Motor neuron (in vitro differentiated cells): Measurements from ENCODE around the gene PRX. TPM values are rescaled to one million over a fixed set of nuclear protein-coding genes. Genes with fewer than 3 reads are reported as not detected.

Experiments used
- ATAC-seq, 8 experiments: fragments of 200-7000 bp; cut with Tn5 transposase; replicated peaks in 6 of 8; 2 replicates each; pipeline ENCODE4 v1.8.0; 2021; ENCODE audit warnings: mild to moderate bottlenecking in 8 of 8, moderate library complexity in 8 of 8
- H3K27ac ChIP-seq, 2 donors: fragments of 250-450 bp; sonication (Bioruptor Pico); 2 replicates each; pipeline ENCODE4 v1.9.0; 2021; ENCODE audit warnings: antibody characterized with exemption in 2 of 2, mild to moderate bottlenecking in 2 of 2, moderate library complexity in 1 of 2
- H3K4me1 ChIP-seq, 2 donors: fragments of 250-450 bp; sonication (Bioruptor Pico); replicated peaks in 1 of 2; 2 replicates each; pipeline ENCODE4 v1.6.1; 2021; ENCODE audit warnings: antibody characterized with exemption in 2 of 2, mild to moderate bottlenecking in 2 of 2, moderate library complexity in 1 of 2
- H3K4me3 ChIP-seq, 5 donors: fragments of 250-450 bp; sonication (Bioruptor Pico); 2 replicates each; pipeline ENCODE4 v1.9.0; 2021; ENCODE audit warnings: antibody characterized with exemption in 5 of 5, mild to moderate bottlenecking in 5 of 5, moderate library complexity in 4 of 5
- WGBS, 10 experiments: fragments of 450-650 bp; shearing (Covaris generic); methylation state at CpG; one replicate each; pipeline ENCODE4 v1.0.0; 2022; 5-methylcytosine and 5-hydroxymethylcytosine counted together
- in situ Hi-C, 9 experiments: fragments of 400-800 bp; cut with MboI; loops; one replicate each; pipeline ENCODE4 v1.15.0; 2021; ENCODE audit warnings: low sequenced_read_pairs in 9 of 9, low pct_unique_long_range_greater_than_20kb in 2 of 9; ENCODE audit not compliant: unreplicated experiment in 9 of 9
- total RNA-seq, 8 experiments: library from RNA; unstranded; fragments of 300-600 nt; gene quantifications; 2 replicates each; pipeline versions ENCODE4 v1.2.3 to v1.2.4, GENCODE V29; 2022

The PRX gene
- total RNA-seq, 8 experiments from 2014 or later = 0.71 to 4.1 (median 1.3) TPM

DNA sequence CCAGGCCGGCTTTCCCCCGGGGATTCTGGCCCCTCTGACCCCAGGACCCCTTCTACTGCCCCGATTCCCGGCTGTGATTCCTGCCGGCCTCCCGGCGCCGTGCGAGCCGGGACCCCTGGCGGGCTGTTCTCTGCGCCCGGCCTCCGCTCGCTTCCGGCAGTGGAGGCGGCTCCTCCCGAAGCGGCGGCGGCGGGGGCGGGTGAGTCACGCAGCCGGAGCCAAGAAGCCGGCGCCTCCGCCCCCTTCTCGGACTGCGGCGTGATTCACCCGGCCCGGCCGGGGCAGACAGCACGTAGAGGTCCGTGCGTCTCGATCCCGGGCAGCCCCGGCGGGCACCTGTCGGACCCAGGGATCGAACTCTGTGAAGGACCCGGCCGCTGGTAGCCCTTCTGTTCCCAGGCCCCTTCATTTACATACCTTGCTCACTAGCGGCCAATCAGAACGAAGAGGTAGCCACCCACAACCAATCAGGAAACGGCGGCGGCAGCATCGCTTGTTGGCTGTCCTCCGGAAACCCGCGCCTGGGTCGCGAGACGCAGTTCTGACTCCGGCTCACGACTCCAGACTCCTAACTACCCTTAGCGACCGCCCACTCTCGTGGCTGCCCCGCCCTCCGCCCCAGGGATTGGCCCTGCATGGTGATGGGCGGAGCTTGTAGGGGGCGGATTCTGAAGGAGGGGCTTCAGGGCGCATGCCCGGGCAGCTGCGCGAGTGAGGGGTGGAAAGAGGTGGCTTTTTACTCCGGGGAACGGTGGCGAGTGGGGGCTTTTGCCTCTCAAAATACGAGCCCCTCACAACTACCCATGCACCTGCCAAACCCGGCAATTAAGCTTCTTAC is 12.5 kb upstream of the PRX start, which contains the start of gene SERTAD1:
Gene SERTAD1, minus strand, starts transcription at position 543 of the 838 bp plus-strand sequence. CDS start 2,446 bp downstream, outside the sequence.
- H3K4me3 ChIP-seq = peak within 1 kb of the TSS; percentile 55 to 84 (median 63)
- ATAC-seq = peak; percentile 73 to 92 (median 86)
- H3K27ac ChIP-seq = peak within 1 kb of the TSS; percentile 82 to 87
- 0 to 2% (median 0%) methylated on average over 1 to 22 of the region's 75 CpGs; no CpG with 5 or more reads in 5 of the 10 experiments for WGBS, 10 experiments
- H3K4me1 ChIP-seq = peaks cover 4 to 8% of the 10 kb centered on the region in 2 donors
- in situ Hi-C loops = no loop called here

DNA sequence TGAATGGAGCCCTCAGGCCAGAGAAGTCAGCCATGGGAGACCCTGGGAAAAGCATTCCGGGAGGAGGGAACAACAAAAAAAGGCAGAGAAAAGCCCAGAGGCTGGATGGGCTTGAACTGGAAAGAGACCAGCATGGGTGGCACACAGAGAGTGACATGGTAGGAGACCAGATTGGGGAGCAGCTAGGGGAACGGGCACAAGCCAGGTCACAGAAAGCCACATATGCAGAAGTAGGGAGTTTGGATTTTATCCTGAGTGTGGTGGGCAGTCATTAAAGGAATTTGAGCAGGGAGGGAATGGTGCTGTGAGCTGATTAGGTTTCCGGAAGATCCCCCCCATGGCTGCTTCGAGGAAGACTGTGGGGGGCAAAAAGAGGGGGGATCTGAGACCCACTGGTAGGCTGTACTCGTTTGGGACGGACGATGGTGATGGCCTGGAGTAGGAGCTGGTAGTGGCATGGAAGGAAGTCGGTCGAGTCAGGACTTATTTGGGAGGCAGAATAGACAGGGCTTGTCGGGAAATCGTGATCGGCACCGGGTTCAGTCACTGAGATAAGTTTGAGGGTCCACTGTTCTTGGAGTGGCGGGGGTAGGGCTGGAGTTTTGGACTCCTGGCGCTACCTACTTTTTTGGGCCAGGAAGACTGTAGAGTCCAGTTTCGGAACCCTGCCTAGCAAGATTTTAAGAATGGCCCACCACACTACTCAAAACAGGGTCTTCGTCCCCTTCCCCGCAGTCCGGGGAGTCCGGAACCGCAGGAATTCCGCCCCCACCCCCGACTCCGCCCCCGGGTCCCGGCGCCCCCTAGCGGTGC is 11.7 kb upstream of the PRX start:
- ATAC-seq = no peak
- in situ Hi-C loops = no loop called here
- peaks cover 4 to 8% of the 10 kb centered on the region in 2 donors for H3K4me1 ChIP-seq
- peak overlapping the region; percentile 55 to 84 (median 63) for H3K4me3 ChIP-seq
- 0 to 17% (median 0%) methylated on average over 1 to 6 of the region's 28 CpGs for WGBS, 10 experiments
- peak overlapping the region; percentile 82 to 87 for H3K27ac ChIP-seq

DNA sequence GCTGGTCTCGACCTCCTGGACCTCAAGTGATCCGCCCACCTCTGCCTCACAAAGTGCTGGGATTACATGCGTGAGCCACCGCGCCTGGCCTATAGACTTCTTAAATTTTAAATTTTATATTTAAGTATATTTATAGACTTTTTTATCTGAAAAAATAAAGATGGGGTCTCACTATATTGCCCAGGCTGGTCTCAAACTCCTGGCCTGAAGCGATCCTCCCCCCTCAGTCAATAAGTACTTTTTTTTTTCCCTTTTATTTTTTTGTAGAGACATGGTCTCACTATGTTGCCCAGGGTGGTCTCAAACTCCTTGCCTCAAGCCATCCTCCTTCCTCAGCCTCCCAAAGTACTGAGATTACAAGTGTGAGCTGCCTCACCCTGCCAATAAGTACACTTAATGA is 10.8 kb upstream of the PRX start:
- H3K4me3 ChIP-seq = no peak overlapping the region
- H3K27ac ChIP-seq = no peak overlapping the region
- H3K4me1 ChIP-seq = peaks cover 4 to 8% of the 10 kb centered on the region in 2 donors
- ATAC-seq = no peak
- in situ Hi-C loops = no loop called here
- WGBS, 10 experiments = 60 to 100% (median 98%) methylated on average over 1 to 5 of the region's 6 CpGs

DNA sequence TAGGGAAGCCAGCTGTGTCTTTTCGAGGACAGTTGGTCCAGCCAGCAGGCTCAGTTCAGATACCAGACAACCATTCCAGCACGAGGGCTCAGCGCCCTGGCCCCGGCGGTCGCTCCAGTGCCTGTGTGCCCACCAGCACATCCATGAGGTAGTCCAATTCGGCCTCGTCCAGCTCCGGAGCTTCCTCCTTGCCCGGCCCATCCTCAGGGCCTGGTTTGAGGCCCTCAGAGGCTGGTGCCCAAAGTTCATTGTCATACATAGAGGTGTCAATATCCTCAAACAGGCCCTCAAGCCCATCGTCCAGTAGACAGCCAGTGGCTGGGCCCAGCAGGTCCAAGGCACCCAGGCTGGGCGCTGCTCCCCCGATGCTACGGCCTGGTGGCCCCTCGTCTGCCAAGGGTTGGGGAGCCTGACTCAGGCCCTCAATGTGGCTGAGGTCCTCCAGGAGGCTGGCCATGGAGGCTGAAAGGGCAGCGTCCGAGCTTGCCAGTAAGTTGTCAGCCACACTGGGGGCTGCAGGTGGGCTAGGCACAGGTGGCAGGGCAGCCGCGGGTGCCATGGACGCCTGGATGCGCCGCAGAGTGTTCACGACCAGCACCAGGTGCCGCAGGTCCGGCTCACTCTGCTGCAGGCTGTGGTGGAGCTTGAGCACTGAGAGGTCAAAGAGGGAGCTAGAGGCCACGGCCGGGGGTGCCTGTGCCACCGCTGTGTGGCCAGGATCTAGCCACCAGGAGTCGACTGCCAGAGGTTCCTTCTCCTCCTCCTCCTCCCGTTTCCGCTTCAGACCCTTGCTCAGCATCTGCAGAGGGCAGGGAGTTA is 9.8 kb upstream of the PRX start:
- Histone ChIP-seq H3K4me3 (no peak overlapping the region), H3K4me1 (peaks cover 4 to 8% of the 10 kb centered on the region in 2 donors), H3K27ac (no peak overlapping the region)
- 86 to 100% (median 93%) methylated on average over 1 to 18 of the region's 31 CpGs; no CpG with 5 or more reads in 4 of the 10 experiments for WGBS, 10 experiments
- no peak for ATAC-seq
- in situ Hi-C loops = no loop called here

DNA sequence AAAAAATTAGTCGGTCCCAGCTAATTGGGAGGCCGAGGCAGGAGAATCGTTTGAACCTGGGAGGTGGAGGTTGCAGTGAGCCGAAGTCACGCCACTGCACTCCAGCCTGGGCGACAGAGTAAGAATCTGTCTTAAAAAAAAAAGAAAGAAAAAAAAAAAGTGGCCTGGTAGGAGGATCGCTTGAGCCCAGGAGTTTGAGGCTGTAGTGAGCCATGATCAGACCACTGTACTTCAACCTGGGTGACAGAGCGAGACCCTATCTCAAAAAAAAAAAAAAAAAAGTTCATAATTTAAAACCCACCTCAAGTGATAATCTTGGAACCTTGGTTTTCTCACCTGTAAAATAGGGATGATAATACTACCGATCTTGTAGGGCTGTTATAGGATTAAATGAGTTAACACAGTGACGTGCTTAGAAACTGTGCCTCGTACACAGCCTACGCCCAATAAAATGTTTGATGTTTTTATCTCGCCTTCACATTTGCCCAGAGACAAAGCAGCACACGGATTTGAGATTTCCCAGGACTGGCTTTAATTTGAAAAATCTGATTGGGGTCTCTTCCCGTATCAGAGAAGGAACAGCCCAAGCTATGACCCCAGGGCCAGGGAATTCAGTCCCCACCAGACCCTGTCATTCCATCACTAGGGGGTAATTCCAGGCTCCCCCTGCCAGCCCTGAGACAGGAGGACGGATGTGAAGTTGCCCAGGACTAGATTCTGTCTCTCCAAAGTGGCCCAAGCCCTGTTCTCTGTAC is 9.0 kb upstream of the PRX start:
- 42 to 98% (median 86%) methylated on average over 2 to 14 of the region's 16 CpGs for WGBS, 10 experiments
- no peak overlapping the region for H3K27ac ChIP-seq
- in situ Hi-C loops = no loop called here
- H3K4me3 ChIP-seq = no peak overlapping the region
- H3K4me1 ChIP-seq = peaks cover 4 to 8% of the 10 kb centered on the region in 2 donors
- no peak for ATAC-seq

DNA sequence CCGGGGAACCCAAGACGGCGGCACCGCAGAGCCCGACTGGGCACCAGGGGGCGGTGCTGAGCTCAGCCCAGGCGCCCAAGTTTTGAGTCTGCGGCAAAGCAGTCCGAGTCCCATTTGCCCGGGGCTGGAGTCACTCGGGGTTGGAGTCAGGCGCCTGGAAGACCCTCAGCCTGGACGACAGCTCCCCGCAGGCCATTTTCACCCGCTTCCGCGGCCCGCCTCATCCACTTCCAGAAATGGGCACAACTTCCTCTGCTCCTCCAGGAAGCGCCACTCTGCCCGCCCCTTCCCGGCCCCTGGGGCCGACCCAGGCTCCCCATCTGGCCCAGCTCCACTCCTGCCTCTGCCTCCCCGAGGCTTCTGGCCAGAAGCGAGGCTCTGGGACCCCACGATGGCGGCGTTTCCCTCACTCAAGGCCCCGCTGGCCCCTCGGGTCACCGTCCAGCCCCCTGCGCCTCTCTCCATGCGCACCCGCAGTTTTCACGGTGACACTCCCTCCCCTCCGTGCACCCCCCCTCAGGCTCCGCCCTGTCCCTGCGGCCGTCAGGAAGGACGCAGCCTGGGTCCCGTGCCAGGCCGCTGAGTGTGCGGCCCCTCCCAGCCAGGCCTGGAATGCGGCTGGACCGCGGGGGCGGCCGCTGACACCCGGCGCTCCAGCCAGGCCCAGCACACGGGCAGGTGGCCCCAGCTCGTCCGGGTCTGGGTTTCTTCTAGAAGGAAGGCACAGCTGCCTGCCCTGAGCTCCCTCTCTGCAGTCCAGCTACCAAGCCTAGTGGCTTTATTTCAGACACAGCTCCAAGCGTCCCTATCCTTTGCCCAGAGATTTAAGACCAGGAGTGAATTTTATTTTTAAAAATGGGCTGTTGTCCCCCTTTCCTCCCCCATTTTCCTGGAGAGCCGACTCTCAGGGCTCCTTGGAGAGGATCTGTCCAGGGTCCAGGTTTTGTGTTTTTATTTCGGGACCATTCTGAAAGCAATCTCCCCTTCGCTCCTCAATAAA is 7.9 kb upstream of the PRX start:
- Histone ChIP-seq H3K4me3 (peak overlapping the region; percentile 16 to 41 (median 34)), H3K27ac (peak overlapping the region; percentile 6 to 75), H3K4me1 (peaks cover 4 to 8% of the 10 kb centered on the region in 2 donors)
- ATAC-seq = peak; percentile 40 to 66 (median 50)
- in situ Hi-C loops = no loop called here
- 2 to 44% (median 19%) methylated on average over 1 to 10 of the region's 56 CpGs; no CpG with 5 or more reads in 1 of the 10 experiments for WGBS, 10 experiments

DNA sequence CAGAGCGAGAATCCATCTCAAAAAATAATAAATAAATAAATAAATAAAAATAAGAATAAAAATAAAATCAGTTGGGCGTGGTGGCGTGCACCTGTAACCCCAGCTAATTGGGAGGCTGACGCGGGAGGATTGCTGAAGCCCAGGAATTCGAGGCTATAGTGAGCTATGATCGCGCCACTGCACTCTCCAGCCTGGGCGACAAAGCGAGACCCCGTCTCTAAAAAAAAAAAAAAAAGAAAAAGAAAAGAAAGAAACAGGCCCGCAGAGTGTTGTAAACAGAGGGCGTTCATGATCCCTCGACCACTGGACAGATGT is 7.2 kb upstream of the PRX start:
- no peak for ATAC-seq
- Histone ChIP-seq H3K4me3 (peak overlapping the region in 3 of 5 donors; percentile 34 to 41 (median 38)), H3K4me1 (peaks cover 4 to 8% of the 10 kb centered on the region in 2 donors), H3K27ac (no peak overlapping the region)
- in situ Hi-C loops = no loop called here
- WGBS, 10 experiments = 29 to 96% (median 56%) methylated on average over 4 to 11 of the region's 14 CpGs; no CpG with 5 or more reads in 1 of the 10 experiments

DNA sequence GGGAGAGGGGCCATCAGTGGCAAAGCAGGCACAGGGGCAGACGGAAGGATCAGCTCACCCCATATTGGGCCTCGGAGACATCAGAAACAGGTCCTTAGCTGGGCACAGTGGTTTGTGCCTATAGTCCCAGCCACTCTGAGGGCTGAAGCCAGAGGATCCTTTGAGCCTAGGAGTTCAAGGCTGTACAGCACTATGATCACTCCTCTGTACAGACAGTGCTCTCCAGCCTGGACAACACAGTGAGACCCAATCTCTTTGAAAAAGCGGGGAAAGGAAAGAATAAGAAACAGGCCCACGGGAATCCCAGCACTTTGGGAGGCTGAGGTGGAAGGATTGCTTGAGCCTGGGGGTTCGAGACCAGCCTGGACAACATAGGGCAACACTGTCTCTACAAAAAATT is 6.6 kb upstream of the PRX start:
- in situ Hi-C loops = no loop called here
- ATAC-seq = no peak
- 80 to 100% (median 100%) methylated on average over 1 to 3 of the region's 5 CpGs; no CpG with 5 or more reads in 4 of the 10 experiments for WGBS, 10 experiments
- no peak overlapping the region for H3K4me3 ChIP-seq
- H3K4me1 ChIP-seq = peaks cover 4 to 8% of the 10 kb centered on the region in 2 donors
- no peak overlapping the region for H3K27ac ChIP-seq

DNA sequence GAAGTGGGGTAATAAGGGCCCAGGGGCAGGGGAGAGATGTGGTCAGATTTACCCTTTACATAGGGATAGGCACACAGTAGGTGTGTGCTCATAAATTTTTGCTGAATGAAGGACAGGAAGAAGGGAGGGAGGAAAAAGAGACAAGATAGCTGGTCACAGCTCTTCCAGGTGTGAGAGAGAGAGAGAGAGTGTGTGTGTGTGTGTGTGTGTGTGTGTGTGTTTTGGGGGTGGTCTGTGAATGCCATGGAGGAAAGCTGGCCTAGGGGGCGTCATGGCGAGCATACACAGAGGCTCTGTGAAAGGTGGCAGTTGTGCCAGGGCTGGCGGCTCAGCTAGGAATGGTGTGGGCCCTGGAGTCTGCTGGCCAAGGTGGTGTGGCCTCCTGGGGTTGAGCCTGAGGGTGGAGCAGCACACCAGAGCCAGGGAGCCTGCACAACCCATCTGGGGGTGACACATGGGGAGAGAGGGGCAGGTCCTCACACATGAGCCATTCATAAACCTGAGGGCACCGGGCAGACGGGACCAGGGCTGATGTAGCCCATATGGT is 6.0 kb upstream of the PRX start:
- H3K4me1 ChIP-seq = peaks cover 4 to 6% of the 10 kb centered on the region in 2 donors
- H3K4me3 ChIP-seq = no peak overlapping the region
- WGBS, 10 experiments = 42 to 83% (median 60%) methylated on average over 1 to 5 of the region's 5 CpGs; no CpG with 5 or more reads in 5 of the 10 experiments
- in situ Hi-C loops = no loop called here
- peak in 1 of 8 experiments; percentile 1 for ATAC-seq
- no peak overlapping the region for H3K27ac ChIP-seq

DNA sequence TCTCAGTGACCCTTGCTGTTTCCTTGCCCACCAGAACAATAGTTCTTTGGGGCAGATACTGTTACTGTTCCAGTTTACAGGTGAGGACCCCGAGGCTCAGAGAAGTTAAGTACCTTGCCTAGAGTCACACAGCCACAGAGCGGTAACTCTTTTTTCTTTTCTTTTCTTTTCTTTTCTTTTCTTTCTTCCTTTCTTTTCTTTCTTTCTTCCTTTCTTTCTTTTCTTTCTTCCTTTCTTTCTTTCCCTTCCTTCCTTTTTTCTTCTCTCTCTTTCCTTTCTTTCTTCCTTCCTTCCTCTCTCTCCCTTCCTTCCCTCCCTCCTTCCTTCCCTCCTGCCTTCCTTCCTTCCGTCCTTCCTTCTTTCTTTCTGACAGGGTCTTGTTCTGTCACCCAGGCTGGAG is 4.9 kb upstream of the PRX start:
- in situ Hi-C loops = no loop called here
- H3K4me3 ChIP-seq = no peak overlapping the region
- 60 to 98% (median 90%) methylated on average over 1 to 3 of the region's 3 CpGs; no CpG with 5 or more reads in 1 of the 10 experiments for WGBS, 10 experiments
- ATAC-seq = no peak
- H3K4me1 ChIP-seq = peaks cover 4 to 12% of the 10 kb centered on the region in 2 donors
- no peak overlapping the region for H3K27ac ChIP-seq

DNA sequence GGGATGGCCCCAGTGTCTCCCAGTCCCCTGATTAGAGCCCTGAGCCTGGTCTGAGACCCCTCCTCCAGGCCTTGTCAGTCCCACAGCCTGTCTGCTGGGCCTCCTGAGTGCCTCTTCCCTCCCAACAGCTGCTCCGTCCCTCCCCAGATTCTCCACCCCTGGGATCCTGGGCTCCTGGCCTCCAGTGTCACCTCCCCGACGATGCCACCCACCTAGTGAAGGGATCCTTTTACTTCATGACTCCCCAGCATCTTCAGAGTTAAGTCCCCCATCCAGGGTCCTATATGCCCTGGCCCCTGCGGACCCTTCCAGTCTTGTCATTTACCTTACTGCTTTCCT is 4.4 kb upstream of the PRX start:
- H3K27ac ChIP-seq = no peak overlapping the region
- peaks cover 4 to 12% of the 10 kb centered on the region in 2 donors for H3K4me1 ChIP-seq
- in situ Hi-C loops = no loop called here
- 44 to 100% (median 74%) methylated on average over 1 to 3 of the region's 4 CpGs; no CpG with 5 or more reads in 4 of the 10 experiments for WGBS, 10 experiments
- ATAC-seq = no peak
- H3K4me3 ChIP-seq = no peak overlapping the region
